ENCODE data around the gene FOXP2. TPM values are rescaled to one million over a fixed set of nuclear protein-coding genes. Genes with fewer than 3 reads are reported as not detected.

FOXP2 gene
- total RNA-seq, 3 donors from 2014 or later (not counting 1 experiment from before 2014, with no cell fraction given), result not detected

DNA sequence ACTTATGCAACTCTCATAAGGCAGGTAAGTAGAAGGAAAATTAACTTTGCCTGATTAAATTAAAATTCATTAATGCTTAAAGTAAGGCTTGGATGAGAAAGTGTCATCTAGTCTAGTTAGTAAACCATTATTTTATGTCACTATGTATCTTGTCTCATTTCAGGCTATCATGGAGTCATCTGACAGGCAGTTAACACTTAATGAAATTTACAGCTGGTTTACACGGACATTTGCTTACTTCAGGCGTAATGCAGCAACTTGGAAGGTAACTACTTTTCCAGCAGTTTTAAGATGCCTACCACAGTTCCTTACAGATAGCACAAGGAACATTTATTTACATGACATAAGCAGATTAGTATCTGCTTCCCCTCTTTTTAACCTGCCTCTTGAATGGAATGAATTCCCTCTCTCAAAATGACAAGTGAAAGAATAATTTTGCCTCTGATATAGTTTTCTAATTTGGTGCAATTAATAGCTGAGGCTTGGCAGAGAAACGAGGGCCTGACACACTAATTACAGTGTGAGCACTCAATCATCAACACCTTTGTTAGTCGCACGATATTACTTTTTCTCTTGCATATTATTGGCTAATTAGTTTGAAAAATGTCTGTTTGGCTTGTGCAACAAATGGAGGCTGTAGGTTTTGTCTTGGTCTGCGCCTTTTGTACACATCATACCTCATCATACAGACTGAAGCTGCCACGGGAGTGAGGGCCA, 245.0 kb downstream of the FOXP2 start:
- Histone ChIP-seq H3K4me1 (ENCODE audit: control insufficient read depth, insufficient read depth, low read length) (no peaks in the 10 kb centered on the region), H3K4me3 (ENCODE audit: low read length) (no peak overlapping the region), H3K27me3 (ENCODE audit: control insufficient read depth, insufficient read depth, low read length) (no peaks in the 10 kb centered on the region), H3K27ac (ENCODE audit: low read length) (no peak overlapping the region), H3K36me3 (ENCODE audit: control insufficient read depth, insufficient read depth, low read length) (no peaks in the 10 kb centered on the region), H3K9me3 (ENCODE audit: control insufficient read depth, insufficient read depth, low read length) (no peaks in the 10 kb centered on the region)
- TF ChIP-seq, protein P1, sequence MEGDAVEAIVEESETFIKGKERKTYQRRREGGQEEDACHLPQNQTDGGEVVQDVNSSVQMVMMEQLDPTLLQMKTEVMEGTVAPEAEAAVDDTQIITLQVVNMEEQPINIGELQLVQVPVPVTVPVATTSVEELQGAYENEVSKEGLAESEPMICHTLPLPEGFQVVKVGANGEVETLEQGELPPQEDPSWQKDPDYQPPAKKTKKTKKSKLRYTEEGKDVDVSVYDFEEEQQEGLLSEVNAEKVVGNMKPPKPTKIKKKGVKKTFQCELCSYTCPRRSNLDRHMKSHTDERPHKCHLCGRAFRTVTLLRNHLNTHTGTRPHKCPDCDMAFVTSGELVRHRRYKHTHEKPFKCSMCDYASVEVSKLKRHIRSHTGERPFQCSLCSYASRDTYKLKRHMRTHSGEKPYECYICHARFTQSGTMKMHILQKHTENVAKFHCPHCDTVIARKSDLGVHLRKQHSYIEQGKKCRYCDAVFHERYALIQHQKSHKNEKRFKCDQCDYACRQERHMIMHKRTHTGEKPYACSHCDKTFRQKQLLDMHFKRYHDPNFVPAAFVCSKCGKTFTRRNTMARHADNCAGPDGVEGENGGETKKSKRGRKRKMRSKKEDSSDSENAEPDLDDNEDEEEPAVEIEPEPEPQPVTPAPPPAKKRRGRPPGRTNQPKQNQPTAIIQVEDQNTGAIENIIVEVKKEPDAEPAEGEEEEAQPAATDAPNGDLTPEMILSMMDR (IDR thresholded peaks at IDR 0.05), result no peak
- no peak overlapping the region for H3K27ac Mint-ChIP-seq
- no peaks in the 10 kb centered on the region for H3K9me3 Mint-ChIP-seq
- no peaks in the 10 kb centered on the region for H3K4me1 Mint-ChIP-seq
- no peaks in the 10 kb centered on the region for H3K27me3 Mint-ChIP-seq (ENCODE audit: low read depth in 2 of 2)
- H3K4me3 Mint-ChIP-seq, result no peak overlapping the region
- intact Hi-C loops (cut with micrococcal nuclease), result no loop called here
- ATAC-seq, result no peak
- H3K36me3 Mint-ChIP-seq, result no peaks in the 10 kb centered on the region
- 54% methylated on average over 3 of the region's 7 CpGs for WGBS (ENCODE audit: insufficient coverage)
- DNase-seq, result no peak

DNA sequence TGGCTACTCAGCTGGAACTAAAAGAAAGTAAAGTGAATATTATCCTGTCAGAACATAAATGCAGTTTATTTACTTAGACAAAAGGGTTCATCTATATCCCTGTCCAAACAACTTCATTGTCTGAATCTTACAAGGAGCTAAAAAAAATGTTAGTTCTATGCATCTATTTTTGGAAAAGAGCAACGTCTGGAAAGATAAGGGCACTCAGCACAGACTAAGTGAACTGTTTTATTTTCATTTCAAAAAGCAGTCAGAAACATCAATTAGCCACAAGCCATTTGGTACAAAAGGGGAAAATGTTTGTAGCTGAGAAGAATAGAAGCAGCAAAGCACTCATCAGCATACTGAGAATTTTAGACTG, 245.5 kb downstream of the FOXP2 start:
- H3K9me3 ChIP-seq (ENCODE audit: control insufficient read depth, insufficient read depth, low read length), result no peaks in the 10 kb centered on the region
- no peaks in the 10 kb centered on the region for H3K9me3 Mint-ChIP-seq
- intact Hi-C loops (cut with micrococcal nuclease), result no loop called here
- no peak overlapping the region for H3K27ac ChIP-seq (ENCODE audit: low read length)
- no peak overlapping the region for H3K27ac Mint-ChIP-seq
- H3K4me1 Mint-ChIP-seq, result no peaks in the 10 kb centered on the region
- no peak overlapping the region for H3K4me3 ChIP-seq (ENCODE audit: low read length)
- H3K27me3 Mint-ChIP-seq (ENCODE audit: low read depth in 2 of 2), result no peaks in the 10 kb centered on the region
- ATAC-seq (no peak), DNase-seq (no peak)
- H3K36me3 ChIP-seq (ENCODE audit: control insufficient read depth, insufficient read depth, low read length), result no peaks in the 10 kb centered on the region
- no peaks in the 10 kb centered on the region for H3K27me3 ChIP-seq (ENCODE audit: control insufficient read depth, insufficient read depth, low read length)
- TF ChIP-seq, protein P1 (IDR thresholded peaks at IDR 0.05), result no peak
- H3K4me1 ChIP-seq (ENCODE audit: control insufficient read depth, insufficient read depth, low read length), result no peaks in the 10 kb centered on the region
- H3K4me3 Mint-ChIP-seq, result no peak overlapping the region
- H3K36me3 Mint-ChIP-seq, result no peaks in the 10 kb centered on the region
- 22% methylated on average over 1 of the region's 1 CpG for WGBS (ENCODE audit: insufficient coverage)

DNA sequence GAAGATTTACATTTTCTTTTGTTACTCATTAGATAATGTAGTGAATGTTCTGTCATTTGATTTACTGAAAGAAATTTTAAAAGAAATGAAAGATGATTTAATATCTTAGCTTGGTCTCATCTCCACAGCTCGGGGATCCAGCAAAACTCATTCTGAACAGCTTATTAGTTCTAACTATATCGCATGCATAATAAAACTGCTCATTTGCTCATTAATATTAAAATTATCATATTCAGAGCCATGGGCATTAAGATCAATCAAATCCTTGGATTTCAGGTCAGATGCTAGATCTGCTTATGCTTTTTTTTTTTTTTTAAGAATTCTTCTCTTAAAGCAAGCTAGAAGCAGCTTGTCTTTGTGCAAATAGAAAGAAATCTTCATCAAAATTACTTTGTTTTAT, 246.1 kb downstream of the FOXP2 start:
- Histone ChIP-seq H3K4me3 (ENCODE audit: low read length) (no peak overlapping the region), H3K27ac (ENCODE audit: low read length) (no peak overlapping the region), H3K9me3 (ENCODE audit: control insufficient read depth, insufficient read depth, low read length) (no peaks in the 10 kb centered on the region), H3K27me3 (ENCODE audit: control insufficient read depth, insufficient read depth, low read length) (no peaks in the 10 kb centered on the region), H3K4me1 (ENCODE audit: control insufficient read depth, insufficient read depth, low read length) (no peaks in the 10 kb centered on the region), H3K36me3 (ENCODE audit: control insufficient read depth, insufficient read depth, low read length) (no peaks in the 10 kb centered on the region)
- Mint-ChIP-seq H3K27me3 (ENCODE audit: low read depth in 2 of 2) (no peaks in the 10 kb centered on the region), H3K4me3 (no peak overlapping the region), H3K36me3 (no peaks in the 10 kb centered on the region), H3K9me3 (no peaks in the 10 kb centered on the region), H3K27ac (no peak overlapping the region), H3K4me1 (no peaks in the 10 kb centered on the region)
- intact Hi-C loops (cut with micrococcal nuclease), result no loop called here
- TF ChIP-seq, protein P1 (IDR thresholded peaks at IDR 0.05), result no peak
- no peak for ATAC-seq
- WGBS (ENCODE audit: insufficient coverage), result 81% methylated on average over 2 of the region's 2 CpGs
- DNase-seq, result no peak
